Measurements from ENCODE around the gene LRRC30.

LRRC30 gene

DNA sequence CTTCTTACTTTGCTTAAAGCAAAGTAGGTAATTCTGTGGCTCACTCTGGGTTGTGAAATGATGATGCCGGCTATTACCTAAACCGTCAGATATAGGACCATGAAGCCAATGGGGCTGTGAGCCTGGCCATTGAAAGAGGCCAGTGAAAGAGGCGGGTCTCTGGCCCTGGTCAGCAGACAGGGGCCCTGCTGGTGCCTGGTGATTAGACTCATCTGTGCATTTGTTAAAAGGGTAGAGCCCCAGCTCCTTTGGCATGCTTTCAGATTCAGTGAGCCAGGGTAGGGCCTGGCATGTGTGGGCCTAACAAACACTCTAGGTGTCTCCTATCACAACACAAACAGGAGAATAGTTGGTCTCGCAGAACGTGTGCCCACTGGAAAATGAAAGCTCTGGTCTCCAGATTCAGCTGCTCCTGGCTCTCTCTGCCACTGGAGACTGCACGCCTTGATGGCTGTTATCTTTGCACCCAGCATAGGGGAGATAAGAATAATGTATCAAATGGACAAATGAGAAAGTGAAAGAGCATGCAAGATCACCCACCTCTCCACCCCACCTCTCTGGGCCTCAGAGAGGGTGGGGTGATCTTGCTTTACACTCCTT lies 6.9 kb downstream of the LRRC30 start:
- DNase-seq (ENCODE audit: low read depth, low spot score): no peak

DNA sequence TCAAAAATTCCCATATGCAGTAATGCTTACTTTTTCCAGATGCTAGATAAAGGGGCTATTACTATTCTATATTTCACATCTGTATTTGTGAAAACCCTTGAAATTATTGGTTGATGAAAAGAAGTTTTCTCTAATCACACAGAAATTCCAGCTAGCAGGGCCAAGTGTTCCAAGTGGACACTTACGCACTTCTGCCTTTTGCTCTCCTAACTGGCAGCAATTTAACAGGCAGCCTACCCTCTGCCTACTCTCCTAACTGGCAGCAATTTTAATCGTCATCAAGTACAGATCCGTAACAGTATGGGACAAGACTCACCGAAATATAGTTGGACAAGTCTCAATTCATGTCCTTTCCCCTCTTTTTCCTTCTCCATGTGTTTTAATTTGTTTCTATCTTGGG lies 12.0 kb downstream of the LRRC30 start:
- DNase-seq (ENCODE audit: low read depth, low spot score): no peak

DNA sequence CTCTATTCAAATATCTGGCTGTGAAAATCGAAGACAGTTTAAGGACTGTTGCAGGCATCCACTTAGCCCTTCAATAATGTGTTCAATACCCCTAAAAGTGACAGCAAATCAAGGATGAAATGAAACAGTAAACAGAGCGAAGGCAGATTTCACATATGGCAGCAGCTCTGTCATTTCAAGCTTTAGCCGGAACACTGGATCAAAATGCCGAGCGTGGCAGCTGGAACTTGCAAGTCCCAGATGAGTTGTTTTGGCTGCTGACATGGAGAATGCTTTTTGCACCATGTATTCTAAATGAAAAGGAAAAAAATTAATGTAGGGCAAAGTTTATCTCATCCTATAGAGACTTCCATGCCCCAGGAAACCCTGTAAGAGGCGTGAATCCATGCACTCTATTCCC lies 18.0 kb downstream of the LRRC30 start:
- DNase-seq (ENCODE audit: low read depth, low spot score): no peak

DNA sequence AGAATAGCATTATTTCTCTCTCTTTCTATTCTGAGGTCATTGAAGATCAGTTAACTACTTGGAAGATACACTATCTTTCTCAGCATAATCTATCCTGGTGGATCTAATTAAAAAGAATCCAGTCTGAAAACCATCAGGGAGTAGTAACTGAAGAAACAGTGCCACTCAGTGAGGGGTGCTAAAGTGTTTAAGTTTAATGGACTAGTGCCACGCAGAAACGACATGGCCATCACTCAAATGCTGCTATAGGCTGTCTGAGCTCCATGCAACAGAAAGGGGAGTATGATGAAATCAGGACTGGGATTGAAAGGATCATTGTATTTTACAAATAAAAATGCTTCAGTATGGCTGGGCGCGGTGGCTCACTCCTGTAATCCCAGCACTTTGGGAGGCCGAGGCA lies 23.3 kb downstream of the LRRC30 start:
- DNase-seq (ENCODE audit: low read depth, low spot score): no peak

DNA sequence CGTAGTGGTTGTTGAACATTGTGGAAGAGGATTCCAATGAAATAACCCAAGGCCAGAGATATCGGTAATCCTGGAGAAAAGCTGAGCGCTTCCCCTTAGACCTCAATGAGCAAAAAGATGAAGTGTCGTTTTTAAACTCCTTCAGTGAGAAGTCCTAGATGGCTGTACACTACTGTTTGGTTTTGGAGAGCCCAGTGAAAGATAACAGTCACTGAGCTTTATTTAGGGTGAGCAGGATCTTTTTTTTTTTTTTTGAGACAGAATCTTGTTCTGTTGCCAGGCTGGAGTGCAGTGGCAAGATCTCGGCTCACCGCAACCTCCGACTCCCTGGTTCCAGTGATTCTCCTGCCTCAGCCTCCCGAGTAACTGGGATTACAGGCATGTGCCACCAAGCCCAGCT lies 24.2 kb downstream of the LRRC30 start:
- DNase-seq (ENCODE audit: low read depth, low spot score): no peak

DNA sequence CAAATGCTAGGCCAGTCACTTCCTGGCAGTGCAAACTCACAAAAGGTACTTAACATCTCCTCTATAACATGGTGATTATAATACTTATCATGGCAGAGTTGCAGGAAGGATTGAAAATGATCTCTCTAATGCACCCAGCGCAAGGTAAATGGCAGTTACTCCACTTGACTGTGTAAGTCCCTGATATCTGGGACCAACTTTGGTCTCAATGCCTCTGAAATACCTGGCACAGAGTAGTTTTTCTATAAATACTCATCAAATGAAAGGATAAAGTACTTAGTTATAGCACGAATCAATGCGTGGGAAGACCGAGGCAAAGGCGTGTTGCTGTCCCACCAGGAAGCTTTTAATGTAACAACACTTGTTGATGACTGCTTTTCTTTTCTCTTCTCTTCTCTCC lies 24.8 kb downstream of the LRRC30 start:
- DNase-seq (ENCODE audit: low read depth, low spot score): no peak

DNA sequence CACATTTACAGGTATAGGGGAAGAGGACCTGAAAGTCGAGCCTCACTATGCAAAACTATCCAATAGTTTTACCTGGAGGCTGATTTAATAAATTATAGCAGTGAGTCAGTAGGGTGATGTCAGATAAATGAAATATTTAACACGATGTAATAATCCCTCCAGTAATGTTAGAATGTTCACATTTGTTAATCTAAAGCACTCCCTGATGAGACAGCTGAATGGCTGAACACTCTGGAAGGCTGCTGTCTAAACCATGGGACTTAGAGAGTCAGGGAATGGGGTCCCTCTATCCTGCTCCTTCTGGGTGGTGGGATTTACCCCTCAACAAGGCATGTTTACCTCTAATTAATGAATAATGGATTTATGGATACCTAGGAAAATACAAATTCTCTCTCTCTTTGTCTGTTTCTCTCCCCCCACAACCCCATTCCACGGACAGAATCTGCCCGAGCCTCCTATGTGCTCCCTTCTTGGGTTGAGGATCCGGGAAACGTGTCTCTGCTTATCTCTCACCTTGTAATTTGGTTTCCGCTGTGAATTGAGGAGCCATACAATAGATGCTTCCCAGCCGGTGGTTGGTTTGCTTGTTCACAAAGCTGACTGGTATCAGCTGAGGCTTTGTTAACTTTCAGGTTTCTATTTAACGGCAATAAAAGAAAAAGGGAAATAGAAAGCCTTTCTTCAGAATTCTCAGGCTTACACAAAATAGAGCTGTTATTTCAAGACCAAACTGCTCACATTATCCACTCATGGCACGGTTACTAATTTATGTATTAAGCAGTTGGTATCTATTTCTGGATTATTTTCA lies 25.9 kb downstream of the LRRC30 start:
- no peak for DNase-seq (ENCODE audit: low read depth, low spot score)

DNA sequence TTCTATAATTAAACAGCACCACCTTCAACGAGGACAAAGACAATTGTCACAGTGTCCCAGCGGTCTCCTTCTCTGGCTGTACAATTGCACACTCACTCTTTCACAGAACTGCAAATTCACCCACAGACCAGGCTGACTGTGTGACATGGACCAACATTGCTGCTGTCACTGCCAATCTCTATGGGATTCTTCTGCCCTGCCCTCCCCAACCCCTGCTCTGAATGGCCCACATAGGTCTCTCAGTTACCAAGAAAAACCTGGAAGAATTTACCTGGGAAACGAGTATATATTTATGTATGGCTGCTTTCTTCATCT lies 26.5 kb downstream of the LRRC30 start:
- DNase-seq (ENCODE audit: low read depth, low spot score): no peak

DNA sequence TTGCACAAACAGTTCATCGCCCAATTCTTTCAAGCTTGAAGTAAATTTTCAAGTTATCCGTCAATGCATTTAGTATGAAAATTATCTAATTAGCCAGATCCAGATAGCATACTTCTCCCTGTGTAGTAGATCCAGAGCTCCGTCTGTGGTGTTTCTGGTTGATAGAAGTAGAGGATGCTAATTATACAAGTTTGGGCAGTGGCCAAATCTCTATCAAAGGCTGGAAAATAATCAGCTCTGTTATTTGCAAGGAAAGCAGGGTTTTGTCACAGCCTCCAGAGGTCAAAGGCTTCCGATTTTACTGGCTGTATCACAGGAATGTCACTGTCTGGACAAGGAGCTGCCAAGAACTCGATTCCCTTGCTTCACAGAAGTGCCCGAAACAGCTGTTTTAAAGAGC lies 28.6 kb downstream of the LRRC30 start:
- no peak for DNase-seq (ENCODE audit: low read depth, low spot score)

DNA sequence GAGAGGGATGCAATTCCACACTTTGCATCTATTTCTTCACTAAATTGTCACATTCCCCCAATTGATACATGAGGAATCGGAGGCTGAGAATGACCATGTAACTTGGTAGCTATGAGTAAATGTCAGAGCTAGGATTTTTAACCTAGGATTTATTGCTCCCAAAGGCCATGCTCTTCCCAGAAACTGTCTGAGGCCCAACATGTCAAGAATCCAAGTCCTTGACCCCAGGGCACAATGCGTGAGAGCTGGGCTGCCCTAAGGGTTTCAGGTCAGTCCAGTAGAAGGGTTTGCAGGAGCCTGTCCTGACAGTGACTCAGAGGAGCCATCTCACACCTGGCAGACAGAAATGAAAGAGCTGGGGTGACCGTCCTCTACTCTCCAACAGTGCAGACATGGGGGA lies 30.3 kb downstream of the LRRC30 start:
- no peak for DNase-seq (ENCODE audit: low read depth, low spot score)

DNA sequence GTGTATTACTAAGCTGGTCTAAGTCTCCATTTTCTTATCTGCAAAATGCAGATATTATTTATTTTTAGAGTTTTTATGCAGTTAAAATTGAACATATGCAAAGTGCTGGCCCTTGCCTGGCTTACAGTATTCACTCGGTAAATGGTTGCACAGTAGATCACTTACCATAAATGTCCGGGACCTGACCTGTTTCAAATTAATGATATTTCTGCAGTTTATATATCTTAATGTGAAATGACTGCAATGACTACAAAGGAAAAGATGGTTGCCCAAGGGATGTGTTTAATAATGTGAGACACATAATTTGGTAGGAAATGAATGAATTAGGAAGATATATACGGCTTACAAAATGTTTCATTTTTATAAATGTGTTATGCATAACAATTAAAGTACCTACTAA lies 37.1 kb downstream of the LRRC30 start:
- DNase-seq (ENCODE audit: low read depth, low spot score): no peak

DNA sequence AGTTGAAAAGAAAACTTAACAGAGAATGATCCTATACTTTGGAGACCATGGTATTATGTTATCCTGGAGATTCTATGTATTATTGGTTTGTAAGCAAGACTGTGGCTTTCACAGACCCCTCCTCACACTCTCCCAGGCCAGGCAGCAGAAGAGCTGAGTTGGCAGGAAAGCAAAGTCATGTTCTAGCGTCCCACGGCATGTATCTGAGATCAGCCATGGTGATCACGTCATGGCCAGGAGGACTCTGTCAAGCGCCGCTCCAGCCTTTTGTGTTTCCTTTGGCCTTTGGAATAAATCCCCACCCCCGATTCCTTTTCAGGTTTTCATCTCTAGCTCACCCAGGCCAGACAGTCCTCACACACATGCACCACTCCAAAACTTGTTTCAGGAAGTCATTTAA lies 39.1 kb downstream of the LRRC30 start:
- no peak for DNase-seq (ENCODE audit: low read depth, low spot score)

DNA sequence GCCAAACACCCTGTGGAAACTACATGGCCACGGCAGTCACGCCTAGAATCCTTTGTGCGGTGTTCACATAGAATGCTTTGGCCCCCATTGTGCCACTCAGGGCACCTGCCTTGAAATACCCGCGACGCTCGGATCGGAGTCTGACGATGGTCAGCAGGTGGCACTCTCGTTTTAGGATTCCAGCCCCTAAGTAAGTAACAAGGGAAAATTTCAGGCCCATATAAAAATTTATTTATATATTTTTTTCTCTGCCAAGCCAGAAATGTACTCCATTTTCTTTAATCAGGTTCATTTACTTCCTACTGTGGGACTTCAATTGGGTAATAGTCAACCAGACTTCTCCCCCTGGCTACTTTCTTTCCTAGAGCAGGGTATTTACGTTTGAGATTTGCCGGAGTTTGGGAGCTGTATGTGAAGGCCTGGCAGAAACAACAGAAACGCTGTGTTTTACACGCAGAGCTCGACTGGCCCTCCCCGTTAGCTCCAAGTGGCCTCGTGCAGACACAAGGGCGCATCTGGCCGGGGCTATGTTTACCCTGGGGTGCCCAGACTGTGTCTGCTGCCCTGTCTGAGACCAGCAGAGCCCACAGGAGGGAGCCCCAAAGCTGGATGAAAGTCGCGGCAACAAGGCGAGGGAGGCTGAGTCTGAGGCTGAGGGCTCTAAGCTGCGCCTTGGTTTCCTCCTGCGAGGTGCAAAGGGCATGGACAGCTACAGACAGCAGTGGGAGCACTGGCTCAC lies 41.6 kb downstream of the LRRC30 start:
- peak; percentile 32 for DNase-seq (ENCODE audit: low read depth, low spot score)

DNA sequence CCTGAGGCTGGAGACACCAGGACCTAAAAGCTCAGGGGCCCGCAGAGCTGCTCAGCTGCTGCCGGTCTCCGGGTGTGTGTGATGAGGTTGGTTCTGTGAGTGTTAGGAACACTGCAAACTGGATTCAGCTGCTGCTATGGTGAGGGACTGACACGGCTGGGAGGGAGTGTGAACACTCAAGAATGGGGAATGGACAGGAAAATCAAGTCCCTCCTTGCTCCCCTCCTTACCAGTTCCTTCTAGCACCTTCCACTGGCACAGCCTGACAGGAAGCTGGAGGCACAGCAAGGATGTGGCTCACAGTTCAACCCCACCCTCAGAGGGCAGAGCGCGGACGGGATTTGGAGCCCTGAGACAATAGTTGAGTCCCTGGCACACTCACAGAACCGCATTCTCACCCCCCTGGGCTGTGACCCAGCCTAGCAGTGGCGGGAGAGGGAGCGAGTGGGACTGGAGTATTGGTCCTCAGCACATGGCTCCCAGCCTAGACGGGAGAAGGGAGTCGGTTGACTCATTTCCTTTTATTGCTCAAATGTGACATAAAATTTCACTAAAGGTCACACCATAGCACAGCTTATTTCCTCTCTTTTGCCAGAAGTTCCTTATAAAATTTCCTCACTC lies 42.5 kb downstream of the LRRC30 start:
- DNase-seq (ENCODE audit: low read depth, low spot score): peak; percentile 24

DNA sequence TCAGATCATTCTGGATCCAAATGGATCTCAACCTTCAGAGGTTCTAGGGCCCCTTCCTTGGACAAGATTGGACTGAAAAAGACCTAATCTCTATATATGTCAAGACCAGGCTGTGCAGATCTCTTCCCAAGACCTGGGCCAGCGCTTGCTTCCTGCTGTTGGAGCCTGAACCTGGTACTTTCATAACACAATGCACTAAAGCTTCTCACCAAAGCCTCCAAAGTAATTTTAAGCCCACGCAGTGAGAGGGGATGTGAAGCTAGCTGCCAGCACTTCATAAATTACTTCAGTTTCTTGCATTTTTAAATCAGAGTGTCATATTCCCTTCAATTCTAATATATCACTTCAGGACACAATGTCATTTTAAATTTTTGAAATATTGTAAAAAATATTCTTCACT lies 50.7 kb downstream of the LRRC30 start:
- no peak for DNase-seq (ENCODE audit: low read depth, low spot score)

All from brain pericyte (primary cell).